ENCODE results near the gene FOXA2. TPM values are rescaled to one million over a fixed set of nuclear protein-coding genes. Genes with fewer than 3 reads are reported as not detected.

Gene FOXA2
- total RNA-seq, 1 donor from 2014 or later, result not detected

GRCh38 chr20:22569353-22569752 is 15.0 kb downstream of the FOXA2 start:
- no peak overlapping the region for H3K4me3 ChIP-seq (ENCODE audit: low read length in 3 of 3)
- H3K27me3 ChIP-seq (ENCODE audit: control insufficient read depth in 3 of 3, insufficient read depth in 3 of 3, low read length in 3 of 3), result peaks cover 79 to 85% (median 80%) of the 10 kb centered on the region in 3 donors
- peaks cover 0 to 8% (median 4%) of the 10 kb centered on the region in 3 donors for H3K4me1 ChIP-seq (ENCODE audit: control insufficient read depth in 3 of 3, insufficient read depth in 3 of 3, low read length in 3 of 3)
- no peak overlapping the region for H3K9ac ChIP-seq (ENCODE audit: low read depth in 1 of 3, low read length in 3 of 3)
- H3K27ac ChIP-seq (ENCODE audit: low read depth, low read length), result no peak overlapping the region
- no peaks in the 10 kb centered on the region for H3K36me3 ChIP-seq (ENCODE audit: control insufficient read depth in 3 of 3, insufficient read depth in 3 of 3, low read length in 3 of 3)
- H3K9me3 ChIP-seq (ENCODE audit: control insufficient read depth in 3 of 3, low read length in 3 of 3), result no peaks in the 10 kb centered on the region

- H3K4me1 ChIP-seq (ENCODE audit: control insufficient read depth in 3 of 3, insufficient read depth in 3 of 3, low read length in 3 of 3), result peaks cover 0 to 8% (median 4%) of the 10 kb centered on the region in 3 donors
- no peaks in the 10 kb centered on the region for H3K36me3 ChIP-seq (ENCODE audit: control insufficient read depth in 3 of 3, insufficient read depth in 3 of 3, low read length in 3 of 3)
- no peaks in the 10 kb centered on the region for H3K9me3 ChIP-seq (ENCODE audit: control insufficient read depth in 3 of 3, low read length in 3 of 3)
- H3K27me3 ChIP-seq (ENCODE audit: control insufficient read depth in 3 of 3, insufficient read depth in 3 of 3, low read length in 3 of 3), result peaks cover 82 to 88% (median 82%) of the 10 kb centered on the region in 3 donors
- H3K9ac ChIP-seq (ENCODE audit: low read depth in 1 of 3, low read length in 3 of 3), result no peak overlapping the region
- H3K4me3 ChIP-seq (ENCODE audit: low read length in 3 of 3), result no peak overlapping the region
- H3K27ac ChIP-seq (ENCODE audit: low read depth, low read length), result no peak overlapping the region
Observed at GRCh38 chr20:22568872-22569344, 15.5 kb downstream of the FOXA2 start.

- H3K4me3 ChIP-seq (ENCODE audit: low read length in 3 of 3), result no peak overlapping the region
- no peak overlapping the region for H3K27ac ChIP-seq (ENCODE audit: low read depth, low read length)
- H3K9ac ChIP-seq (ENCODE audit: low read depth in 1 of 3, low read length in 3 of 3), result no peak overlapping the region
- no peaks in the 10 kb centered on the region for H3K9me3 ChIP-seq (ENCODE audit: control insufficient read depth in 3 of 3, low read length in 3 of 3)
- H3K27me3 ChIP-seq (ENCODE audit: control insufficient read depth in 3 of 3, insufficient read depth in 3 of 3, low read length in 3 of 3), result peaks cover 79 to 88% (median 82%) of the 10 kb centered on the region in 3 donors
- no peaks in the 10 kb centered on the region for H3K36me3 ChIP-seq (ENCODE audit: control insufficient read depth in 3 of 3, insufficient read depth in 3 of 3, low read length in 3 of 3)
- peaks cover 0 to 8% (median 4%) of the 10 kb centered on the region in 3 donors for H3K4me1 ChIP-seq (ENCODE audit: control insufficient read depth in 3 of 3, insufficient read depth in 3 of 3, low read length in 3 of 3)
Observed at GRCh38 chr20:22567944-22568871, 16.2 kb downstream of the FOXA2 start.

- Histone ChIP-seq H3K9ac (ENCODE audit: low read depth in 1 of 3, low read length in 3 of 3) (no peak overlapping the region), H3K27me3 (ENCODE audit: control insufficient read depth in 3 of 3, insufficient read depth in 3 of 3, low read length in 3 of 3) (peaks cover 69 to 80% (median 79%) of the 10 kb centered on the region in 3 donors), H3K36me3 (ENCODE audit: control insufficient read depth in 3 of 3, insufficient read depth in 3 of 3, low read length in 3 of 3) (no peaks in the 10 kb centered on the region), H3K4me3 (ENCODE audit: low read length in 3 of 3) (no peak overlapping the region), H3K9me3 (ENCODE audit: control insufficient read depth in 3 of 3, low read length in 3 of 3) (no peaks in the 10 kb centered on the region), H3K4me1 (ENCODE audit: control insufficient read depth in 3 of 3, insufficient read depth in 3 of 3, low read length in 3 of 3) (peaks cover 0 to 8% (median 4%) of the 10 kb centered on the region in 3 donors), H3K27ac (ENCODE audit: low read depth, low read length) (no peak overlapping the region)
Observed at GRCh38 chr20:22566876-22567658, 17.3 kb downstream of the FOXA2 start.

GRCh38 chr20:22563062-22563965 is 21.1 kb downstream of the FOXA2 start:
- H3K36me3 ChIP-seq (ENCODE audit: control insufficient read depth in 3 of 3, insufficient read depth in 3 of 3, low read length in 3 of 3), result no peaks in the 10 kb centered on the region
- peaks cover 57 to 83% (median 64%) of the 10 kb centered on the region in 3 donors for H3K27me3 ChIP-seq (ENCODE audit: control insufficient read depth in 3 of 3, insufficient read depth in 3 of 3, low read length in 3 of 3)
- no peak overlapping the region for H3K27ac ChIP-seq (ENCODE audit: low read depth, low read length)

DNA sequence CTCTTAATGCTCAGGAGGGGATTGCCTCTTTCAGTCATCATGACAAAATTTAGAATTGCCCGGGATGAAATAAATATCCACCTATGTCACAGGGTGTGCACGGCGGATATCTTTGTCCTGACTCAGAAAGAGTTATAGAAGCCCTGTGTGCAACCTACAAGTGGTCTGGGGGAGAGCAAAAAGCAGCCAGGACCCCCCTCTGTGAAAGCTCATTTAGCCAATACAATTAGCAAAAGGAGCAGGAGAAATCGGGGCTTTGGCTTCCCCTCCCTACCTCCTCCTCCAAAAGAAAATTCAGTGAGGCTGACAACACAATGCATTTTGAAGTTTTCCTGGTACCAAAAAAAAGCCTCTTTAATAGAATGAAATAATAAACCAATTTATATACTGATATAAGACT is 21.8 kb downstream of the FOXA2 start:
- peaks cover 57 to 81% (median 57%) of the 10 kb centered on the region in 3 donors for H3K27me3 ChIP-seq (ENCODE audit: control insufficient read depth in 3 of 3, insufficient read depth in 3 of 3, low read length in 3 of 3)

More at GRCh38 chr20:22563062-22563965, 21.1 kb downstream of the FOXA2 start:
- Histone ChIP-seq H3K9me3 (ENCODE audit: control insufficient read depth in 3 of 3, low read length in 3 of 3) (no peaks in the 10 kb centered on the region), H3K4me3 (ENCODE audit: low read length in 3 of 3) (no peak overlapping the region), H3K4me1 (ENCODE audit: control insufficient read depth in 3 of 3, insufficient read depth in 3 of 3, low read length in 3 of 3) (peaks cover 0 to 2% (median 0%) of the 10 kb centered on the region in 3 donors), H3K9ac (ENCODE audit: low read depth in 1 of 3, low read length in 3 of 3) (no peak overlapping the region)

DNA sequence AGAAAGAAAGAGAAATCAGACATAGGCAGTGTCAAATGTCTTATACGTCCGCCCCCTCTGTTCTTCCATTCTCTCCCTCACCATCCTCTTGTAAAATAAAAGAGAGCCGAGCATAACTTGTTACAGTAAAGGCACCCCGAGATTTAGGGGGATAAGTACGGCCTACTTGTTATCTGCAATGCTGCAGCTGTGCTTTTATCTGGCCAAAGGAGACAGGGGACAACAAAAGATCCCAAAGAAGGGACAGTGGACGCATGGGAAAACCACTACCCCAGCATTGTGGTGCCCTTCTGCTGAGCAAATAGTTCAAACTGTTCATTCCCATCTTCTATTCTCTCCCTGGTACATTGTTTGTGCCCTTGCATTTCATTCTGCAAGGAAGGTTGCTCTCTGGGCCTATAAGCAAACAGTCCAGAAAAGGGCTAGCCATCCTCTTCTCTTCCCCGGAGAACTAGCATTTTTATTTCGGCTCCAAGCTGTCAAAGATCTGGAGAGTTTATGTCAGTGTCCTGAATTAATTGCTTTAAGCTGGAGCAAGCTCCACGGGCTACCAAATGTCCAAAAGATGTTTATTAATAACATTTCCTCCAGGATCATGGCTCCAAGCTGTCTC is 22.3 kb downstream of the FOXA2 start:
- Histone ChIP-seq H3K36me3 (ENCODE audit: control insufficient read depth in 3 of 3, insufficient read depth in 3 of 3, low read length in 3 of 3) (no peaks in the 10 kb centered on the region), H3K9me3 (ENCODE audit: control insufficient read depth in 3 of 3, low read length in 3 of 3) (no peaks in the 10 kb centered on the region), H3K27me3 (ENCODE audit: control insufficient read depth in 3 of 3, insufficient read depth in 3 of 3, low read length in 3 of 3) (peaks cover 51 to 76% (median 52%) of the 10 kb centered on the region in 3 donors), H3K27ac (ENCODE audit: low read depth, low read length) (no peak overlapping the region), H3K4me3 (ENCODE audit: low read length in 3 of 3) (no peak overlapping the region), H3K4me1 (ENCODE audit: control insufficient read depth in 3 of 3, insufficient read depth in 3 of 3, low read length in 3 of 3) (no peaks in the 10 kb centered on the region), H3K9ac (ENCODE audit: low read depth in 1 of 3, low read length in 3 of 3) (no peak overlapping the region)

More for the DNA sequence above, 21.8 kb downstream of the FOXA2 start:
- H3K27ac ChIP-seq (ENCODE audit: low read depth, low read length), result no peak overlapping the region
- H3K4me1 ChIP-seq (ENCODE audit: control insufficient read depth in 3 of 3, insufficient read depth in 3 of 3, low read length in 3 of 3), result no peaks in the 10 kb centered on the region
- H3K9me3 ChIP-seq (ENCODE audit: control insufficient read depth in 3 of 3, low read length in 3 of 3), result no peaks in the 10 kb centered on the region
- H3K36me3 ChIP-seq (ENCODE audit: control insufficient read depth in 3 of 3, insufficient read depth in 3 of 3, low read length in 3 of 3), result no peaks in the 10 kb centered on the region
- no peak overlapping the region for H3K9ac ChIP-seq (ENCODE audit: low read depth in 1 of 3, low read length in 3 of 3)
- no peak overlapping the region for H3K4me3 ChIP-seq (ENCODE audit: low read length in 3 of 3)

GRCh38 chr20:22560817-22561216 is 23.6 kb downstream of the FOXA2 start:
- Histone ChIP-seq H3K4me3 (ENCODE audit: low read length in 3 of 3) (no peak overlapping the region), H3K9me3 (ENCODE audit: control insufficient read depth in 3 of 3, low read length in 3 of 3) (no peaks in the 10 kb centered on the region), H3K27me3 (ENCODE audit: control insufficient read depth in 3 of 3, insufficient read depth in 3 of 3, low read length in 3 of 3) (peaks cover 42 to 71% (median 43%) of the 10 kb centered on the region in 3 donors)

More at GRCh38 chr20:22560817-22561216, 23.6 kb downstream of the FOXA2 start:
- Histone ChIP-seq H3K9ac (ENCODE audit: low read depth in 1 of 3, low read length in 3 of 3) (no peak overlapping the region), H3K4me1 (ENCODE audit: control insufficient read depth in 3 of 3, insufficient read depth in 3 of 3, low read length in 3 of 3) (no peaks in the 10 kb centered on the region), H3K27ac (ENCODE audit: low read depth, low read length) (no peak overlapping the region), H3K36me3 (ENCODE audit: control insufficient read depth in 3 of 3, insufficient read depth in 3 of 3, low read length in 3 of 3) (no peaks in the 10 kb centered on the region)

All from skeletal muscle tissue (tissue), 4 donors.